Spleen (tissue), 11 donors: ENCODE data around the gene RHOT2. TPM values are rescaled to one million over a fixed set of nuclear protein-coding genes. Genes with fewer than 3 reads are reported as not detected.

Experiments used
- DNase-seq: peaks from one replicate; pipeline ENCODE4 v3.0.0-alpha.2; 2020
- H3K27ac ChIP-seq, 8 donors: fragments of 200-600 bp; sonication (generic) in 7 of 8; 1 replicate in 4 of 8; 2 replicates in 4 of 8; pipeline versions ENCODE4 v1.5.0 to v1.8.0; 2016 to 2021; ENCODE audit warnings: inconsistent platforms in 4 of 8, mild to moderate bottlenecking in 4 of 8, moderate library complexity in 1 of 8
- H3K27me3 ChIP-seq, 7 donors: fragments of 200-600 bp; sonication (generic) in 6 of 7; replicated peaks in 1 of 7; 1 replicate in 4 of 7; 2 replicates in 3 of 7; pipeline versions ENCODE4 v1.5.0 to v1.8.0; 2016 to 2021; ENCODE audit warnings: inconsistent platforms in 3 of 7, mild to moderate bottlenecking in 1 of 7
- H3K36me3 ChIP-seq, 6 donors: fragments of 200-600 bp; sonication (generic) in 5 of 6; 1 replicate in 4 of 6; 2 replicates in 2 of 6; pipeline versions ENCODE4 v1.5.0 to v1.8.0; 2016 to 2021; ENCODE audit warnings: inconsistent platforms in 2 of 6
- H3K4me1 ChIP-seq, 6 donors: fragments of 200-600 bp; sonication (generic) in 5 of 6; 1 replicate in 3 of 6; 2 replicates in 3 of 6; pipeline versions ENCODE4 v1.5.0 to v1.8.0; 2016 to 2021; ENCODE audit warnings: inconsistent platforms in 3 of 6
- H3K4me3 ChIP-seq, 8 donors: fragments of 200-600 bp; sonication (generic) in 7 of 8; 1 replicate in 4 of 8; 2 replicates in 4 of 8; pipeline versions ENCODE4 v1.5.0 to v1.8.0; 2016 to 2021; ENCODE audit warnings: inconsistent platforms in 4 of 8, mild to moderate bottlenecking in 4 of 8, moderate library complexity in 2 of 8
- H3K9me3 ChIP-seq, 8 donors: fragments of 200-600 bp; sonication (generic) in 7 of 8; 1 replicate in 4 of 8; 2 replicates in 4 of 8; pipeline versions ENCODE4 v1.5.0 to v1.8.0; 2016 to 2021; ENCODE audit warnings: inconsistent platforms in 4 of 8
- CTCF ChIP-seq, 11 experiments: fragments of 200-600 bp in 7 of 11; fragments of 450-650 bp in 4 of 11; sonication (generic) in 4 of 11; IDR thresholded peaks in 8 of 11; conservative IDR thresholded peaks in 3 of 11; 1 replicate in 7 of 11; 2 replicates in 4 of 11; pipeline versions ENCODE4 v1.4.0 to v1.8.0; 2016 to 2021; ENCODE audit warnings: antibody characterized with exemption in 11 of 11, inconsistent platforms in 4 of 11, mild to moderate bottlenecking in 1 of 11
- POLR2A ChIP-seq, 3 donors: fragments of 450-650 bp; IDR thresholded peaks; one replicate each; pipeline ENCODE4 v1.5.1; 2017; ENCODE audit warnings: antibody characterized with exemption in 3 of 3, mild to moderate bottlenecking in 1 of 3
- POLR2AphosphoS5 ChIP-seq, 3 donors: sonication (generic); formaldehyde crosslinking; IDR thresholded peaks; one replicate each; pipeline ENCODE4 v1.5.1; 2017; ENCODE audit warnings: antibody characterized with exemption in 3 of 3
- WGBS, 5 donors: extraction: QIAGEN DNeasy Blood & Tissue Kit in 3 of 5; methylation state at CpG; one replicate each; pipeline versions ENCODE4 v1.1.5 to v1.1.7; 2013 to 2018; 5-methylcytosine and 5-hydroxymethylcytosine counted together
- intact Hi-C: fragments of 100-400 bp; cut with DNase I; formaldehyde crosslinking; loops from one replicate; pipeline ENCODE4 v1.15.0; 2023; ENCODE audit warnings: low total_unique reads
- polyA plus RNA-seq, 3 donors: library from polyadenylated mRNA; stranded (reverse); fragments of 200-250 nt; gene quantifications; one replicate each; pipeline ENCODE4 v1.2.1, GENCODE V29; 2013
- total RNA-seq, 7 donors: library from RNA; depleted of rRNA in 3 of 7; stranded (reverse); fragments of >200 nt in 3 of 7; fragmentation: NEBNext Ultra II Directional in 4 of 7; extraction: Animal tissue kit (Norgen Biotek cat#: 25700) in 4 of 7; gene quantifications; one replicate each; pipeline versions ENCODE4 v1.1.0 to v1.2.1, GENCODE V29; 2016 to 2021
- donor health status: healthy with polysubstance abuse.
- donor health status: DM: no; HTN: no; CAD: no; lungs with moderate emphysema.
- donor health status: DM: no; HTN: no; CAD: no.
- donor health status: Bipolar disorder and iron deficiency.
- donor health status: healthy.
- donor health status: DM: no; HTN: no; CAD: no.
- donor health status: DM: yes; HTN: yes; CAD: no.

Gene RHOT2
- total and polyA plus RNA-seq, 10 donors, result 71.3 to 309 (median 137) TPM

DNA sequence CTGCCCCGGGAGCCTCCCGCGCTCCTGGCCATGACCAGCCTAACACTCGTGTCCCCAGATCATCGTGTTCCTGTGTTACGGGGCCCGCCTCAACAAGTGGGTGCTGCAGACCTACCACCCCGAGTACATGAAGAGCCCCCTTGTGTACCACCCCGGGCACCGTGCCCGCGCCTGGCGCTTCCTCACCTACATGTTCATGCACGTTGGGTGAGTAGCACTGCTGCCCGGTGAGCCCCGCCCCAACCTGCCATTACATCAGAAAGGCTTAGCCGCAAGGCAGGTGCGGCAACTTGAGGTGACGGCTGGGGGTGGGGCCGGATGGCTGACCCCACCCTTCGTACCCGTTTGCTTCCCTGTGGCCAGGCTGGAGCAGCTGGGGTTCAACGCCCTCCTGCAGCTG is 9.0 kb downstream of the RHOT2 start:
- no peak overlapping the region for H3K27ac ChIP-seq
- WGBS, 5 donors, result 59 to 82% (median 67%) methylated on average over 16 to 23 of the region's 23 CpGs

DNA sequence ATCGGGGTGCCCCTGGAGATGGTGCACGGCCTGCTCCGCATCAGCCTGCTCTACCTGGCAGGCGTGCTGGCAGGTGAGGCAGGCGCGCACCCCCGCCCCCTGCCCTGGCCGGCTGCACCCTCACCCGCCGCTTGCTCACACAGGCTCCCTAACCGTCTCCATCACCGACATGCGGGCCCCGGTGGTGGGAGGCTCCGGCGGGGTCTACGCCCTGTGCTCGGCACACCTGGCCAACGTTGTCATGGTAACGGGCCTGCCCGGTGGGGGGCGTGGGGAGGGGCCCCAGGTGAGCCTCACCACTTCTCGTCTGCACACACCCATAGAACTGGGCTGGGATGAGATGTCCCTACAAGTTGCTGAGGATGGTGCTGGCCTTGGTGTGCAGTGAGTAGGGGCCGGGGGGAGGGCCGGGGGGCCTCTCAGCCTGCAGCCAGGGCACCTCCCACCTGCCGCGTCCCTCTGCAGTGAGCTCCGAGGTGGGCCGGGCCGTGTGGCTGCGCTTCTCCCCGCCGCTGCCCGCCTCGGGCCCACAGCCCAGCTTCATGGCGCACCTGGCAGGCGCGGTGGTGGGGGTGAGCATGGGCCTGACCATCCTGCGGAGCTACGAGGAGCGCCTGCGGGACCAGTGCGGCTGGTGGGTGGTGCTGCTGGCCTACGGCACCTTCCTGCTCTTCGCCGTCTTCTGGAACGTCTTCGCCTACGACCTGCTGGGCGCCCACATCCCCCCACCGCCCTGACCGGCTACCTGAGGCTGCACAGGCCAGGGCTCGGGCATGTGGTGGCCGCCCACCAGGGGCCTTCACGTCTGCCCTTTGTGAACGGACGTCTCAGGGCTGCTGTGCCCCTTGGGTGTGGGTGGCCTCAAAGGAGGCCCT is 9.6 kb downstream of the RHOT2 start:
- DNase-seq, result no peak
- H3K27me3 ChIP-seq, result peaks cover 0 to 39% (median 15%) of the 10 kb centered on the region in 7 donors
- peaks cover 0 to 36% (median 25%) of the 10 kb centered on the region in 6 donors for H3K36me3 ChIP-seq
- H3K27ac ChIP-seq, result no peak overlapping the region
- H3K9me3 ChIP-seq, result no peaks in the 10 kb centered on the region
- H3K4me3 ChIP-seq, result no peak overlapping the region
- intact Hi-C loops, result no loop called here
- TF ChIP-seq POLR2AphosphoS5 (IDR thresholded peaks at IDR 0.05) (no peak), CTCF (IDR thresholded peaks at IDR 0.05 in 8 of 11, conservative IDR thresholded peaks at IDR 0.05 in 3 of 11) (no peak), POLR2A (IDR thresholded peaks at IDR 0.05) (no peak)
- 54 to 74% (median 62%) methylated on average over 37 to 57 of the region's 57 CpGs for WGBS, 5 donors
- peaks cover 28 to 79% (median 59%) of the 10 kb centered on the region in 6 donors for H3K4me1 ChIP-seq

More for the DNA sequence above, 9.0 kb downstream of the RHOT2 start:
- Histone ChIP-seq H3K4me1 (peaks cover 27 to 73% (median 53%) of the 10 kb centered on the region in 6 donors), H3K4me3 (no peak overlapping the region), H3K27me3 (peaks cover 0 to 39% (median 15%) of the 10 kb centered on the region in 7 donors), H3K9me3 (no peaks in the 10 kb centered on the region), H3K36me3 (peaks cover 0 to 36% (median 25%) of the 10 kb centered on the region in 6 donors)
- intact Hi-C loops, result no loop called here
- DNase-seq, result no peak
- TF ChIP-seq POLR2AphosphoS5 (IDR thresholded peaks at IDR 0.05) (no peak), POLR2A (IDR thresholded peaks at IDR 0.05) (no peak), CTCF (IDR thresholded peaks at IDR 0.05 in 8 of 11, conservative IDR thresholded peaks at IDR 0.05 in 3 of 11) (no peak)

GRCh38 chr16:678209-678857 is 10.4 kb downstream of the RHOT2 start:
- peak overlapping the region in 1 of 8 donors; percentile 97 for H3K27ac ChIP-seq
- DNase-seq, result no peak
- H3K9me3 ChIP-seq, result no peaks in the 10 kb centered on the region
- peaks cover 0 to 36% (median 22%) of the 10 kb centered on the region in 6 donors for H3K36me3 ChIP-seq
- peaks cover 0 to 39% (median 15%) of the 10 kb centered on the region in 7 donors for H3K27me3 ChIP-seq
- H3K4me3 ChIP-seq, result no peak overlapping the region
- intact Hi-C loops, result no loop called here
- peaks cover 30 to 85% (median 67%) of the 10 kb centered on the region in 6 donors for H3K4me1 ChIP-seq
- TF ChIP-seq CTCF (IDR thresholded peaks at IDR 0.05 in 8 of 11, conservative IDR thresholded peaks at IDR 0.05 in 3 of 11) (no peak), POLR2A (IDR thresholded peaks at IDR 0.05) (no peak), POLR2AphosphoS5 (IDR thresholded peaks at IDR 0.05) (no peak)
- 70 to 83% (median 77%) methylated on average over 9 to 21 of the region's 21 CpGs for WGBS, 5 donors
